Body of pancreas (tissue), 4 donors: ENCODE measurements around the gene HYOU1. TPM values are rescaled to one million over a fixed set of nuclear protein-coding genes. Genes with fewer than 3 reads are reported as not detected.

ENCODE experiments used
- ATAC-seq: fragments of 150-250 bp; one replicate; pipeline ENCODE4 v1.9.1; 2016
- DNase-seq, 4 donors: peaks; one replicate each; pipeline ENCODE4 v3.0.0-alpha.2; 2019
- H3K27ac ChIP-seq, 4 donors: fragments of 200-600 bp; sonication (generic); 1 replicate in 3 of 4; 2 replicates in 1 of 4; pipeline versions ENCODE4 v1.5.1 to v1.6.1; 2016 to 2019; ENCODE audit warnings: mild to moderate bottlenecking in 1 of 4, mixed read lengths in 1 of 4, moderate library complexity in 1 of 4
- H3K27me3 ChIP-seq, 2 donors: fragments of 200-600 bp; sonication (generic); one replicate each; pipeline ENCODE4 v1.6.0; 2016; ENCODE audit warnings: mild to moderate bottlenecking in 1 of 2
- H3K36me3 ChIP-seq, 2 donors: fragments of 200-600 bp; sonication (generic); replicated peaks in 1 of 2; 2 replicates each; pipeline ENCODE4 v1.5.1; 2016; ENCODE audit warnings: low read depth in 2 of 2; ENCODE audit not compliant: insufficient read depth in 1 of 2
- H3K4me1 ChIP-seq: fragments of 200-600 bp; sonication (generic); one replicate; pipeline ENCODE4 v1.6.0; 2016
- H3K4me3 ChIP-seq, 2 donors: fragments of 200-600 bp; sonication (generic); 1 replicate in 1 of 2; 2 replicates in 1 of 2; pipeline ENCODE4 v1.5.1; 2016 to 2019
- H3K9me3 ChIP-seq, 3 donors: fragments of 200-600 bp; sonication (generic); 1 replicate in 2 of 3; 2 replicates in 1 of 3; pipeline ENCODE4 v1.5.1; 2016
- CTCF ChIP-seq, 7 experiments: fragments of 450-650 bp in 4 of 7; fragments of 200-600 bp in 3 of 7; sonication (generic) in 3 of 7; IDR thresholded peaks; one replicate each; pipeline ENCODE4 v1.5.1; 2016 to 2019; ENCODE audit warnings: antibody characterized with exemption in 7 of 7
- POLR2A ChIP-seq, 3 donors: fragments of 450-650 bp; IDR thresholded peaks; one replicate each; pipeline ENCODE4 v1.6.1; 2016; ENCODE audit warnings: antibody characterized with exemption in 3 of 3, mild to moderate bottlenecking in 2 of 3
- WGBS, 2 donors: methylation state at CpG; one replicate each; pipeline ENCODE4 v1.1.5; 2017; 5-methylcytosine and 5-hydroxymethylcytosine counted together
- intact Hi-C: fragments of 100-400 bp; cut with DNase I; formaldehyde crosslinking; loops from one replicate; pipeline ENCODE4 v1.15.1; 2023
- total RNA-seq, 2 donors: library from RNA; depleted of rRNA; stranded (reverse); fragments of >200 nt; gene quantifications; one replicate each; pipeline ENCODE4 v1.1.0, GENCODE V29; 2016

The HYOU1 gene
- total RNA-seq, 2 donors from 2014 or later = 121 to 218 TPM

DNA sequence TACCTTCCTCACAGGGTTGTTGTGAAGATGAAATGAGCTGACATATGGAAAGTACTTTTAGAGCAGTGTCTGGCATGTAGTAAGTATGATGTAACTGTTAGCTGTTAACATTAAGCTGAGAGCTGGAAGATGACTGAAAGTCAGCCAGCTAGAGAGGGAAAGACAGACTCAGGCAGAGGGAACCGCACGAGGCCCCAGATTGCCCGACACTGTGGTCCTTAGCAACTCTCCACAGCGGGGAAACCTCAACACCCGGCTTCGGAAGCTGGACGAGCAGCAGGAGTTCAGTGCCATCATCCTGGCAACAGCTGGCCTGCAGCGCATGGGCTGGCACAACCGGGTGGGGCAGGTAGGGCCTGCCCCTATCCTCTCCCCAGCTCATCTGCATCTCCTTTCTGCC lies 34.2 kb upstream of the HYOU1 start:
- ATAC-seq = no peak
- Histone ChIP-seq H3K27ac (no peak overlapping the region), H3K27me3 (no peaks in the 10 kb centered on the region), H3K36me3 (no peaks in the 10 kb centered on the region), H3K9me3 (no peaks in the 10 kb centered on the region), H3K4me3 (no peak overlapping the region), H3K4me1 (peaks cover 31% of the 10 kb centered on the region)
- WGBS, 2 donors = 82 to 88% methylated on average over 9 of the region's 9 CpGs
- intact Hi-C loops = no loop called here
- TF ChIP-seq CTCF (IDR thresholded peaks at IDR 0.05) (no peak), POLR2A (IDR thresholded peaks at IDR 0.05) (no peak)
- DNase-seq = no peak

DNA sequence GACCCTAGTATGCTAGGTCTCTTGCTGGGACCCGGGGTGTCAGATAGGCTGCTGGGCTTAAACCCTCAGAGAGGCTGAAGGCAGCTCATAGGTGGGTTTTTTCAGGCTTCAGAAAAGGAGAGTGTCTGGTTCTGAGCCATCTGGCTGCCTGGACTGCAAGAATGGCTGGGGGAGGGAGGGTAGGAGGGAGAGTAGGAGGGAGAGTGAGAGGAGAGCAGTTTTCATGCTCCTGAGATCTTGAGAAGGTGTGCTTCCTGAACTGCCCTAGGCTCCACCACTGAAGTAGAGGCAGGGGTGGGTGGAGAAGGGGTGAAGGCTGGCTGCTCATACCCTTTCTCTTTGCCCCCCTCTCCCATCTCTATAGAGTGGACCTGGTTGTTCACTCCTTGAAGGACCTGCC lies 32.3 kb upstream of the HYOU1 start:
- Histone ChIP-seq H3K4me3 (no peak overlapping the region), H3K27me3 (no peaks in the 10 kb centered on the region), H3K36me3 (no peaks in the 10 kb centered on the region), H3K4me1 (peaks cover 37% of the 10 kb centered on the region), H3K9me3 (no peaks in the 10 kb centered on the region), H3K27ac (no peak overlapping the region)
- no peak for TF ChIP-seq CTCF (IDR thresholded peaks at IDR 0.05)
- no peak for TF ChIP-seq POLR2A (IDR thresholded peaks at IDR 0.05)
- 83 to 100% methylated on average over 1 of the region's 1 CpG for WGBS, 2 donors
- DNase-seq (no peak), ATAC-seq (no peak)
- intact Hi-C loops = no loop called here

DNA sequence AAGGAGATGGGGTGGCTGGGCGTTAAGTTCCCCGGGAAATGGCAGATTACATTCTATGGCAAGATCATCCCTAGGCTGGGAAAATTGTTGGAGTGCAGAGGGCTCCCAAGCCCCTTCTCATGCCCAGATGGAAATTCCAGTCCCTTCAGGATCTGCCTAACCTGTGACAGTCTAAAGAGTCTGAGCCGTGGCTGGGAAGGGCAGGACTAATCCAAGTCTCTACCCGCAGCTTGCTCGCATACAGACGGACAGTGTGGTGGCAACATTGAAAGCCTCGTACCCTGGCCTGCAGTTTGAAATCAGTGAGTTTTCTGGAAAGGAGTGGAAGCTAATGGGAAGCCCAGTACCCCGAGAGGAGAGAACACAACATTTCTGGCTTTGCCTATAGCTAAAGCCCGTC lies 31.4 kb upstream of the HYOU1 start:
- no peak overlapping the region for H3K27ac ChIP-seq
- intact Hi-C loops = no loop called here
- H3K4me3 ChIP-seq = no peak overlapping the region
- ATAC-seq = no peak
- WGBS, 2 donors = 90 to 91% methylated on average over 9 of the region's 9 CpGs
- H3K27me3 ChIP-seq = no peaks in the 10 kb centered on the region
- H3K4me1 ChIP-seq = peaks cover 32% of the 10 kb centered on the region
- TF ChIP-seq CTCF (IDR thresholded peaks at IDR 0.05) (no peak), POLR2A (IDR thresholded peaks at IDR 0.05) (no peak)
- H3K36me3 ChIP-seq = no peaks in the 10 kb centered on the region
- DNase-seq = no peak
- H3K9me3 ChIP-seq = no peaks in the 10 kb centered on the region

DNA sequence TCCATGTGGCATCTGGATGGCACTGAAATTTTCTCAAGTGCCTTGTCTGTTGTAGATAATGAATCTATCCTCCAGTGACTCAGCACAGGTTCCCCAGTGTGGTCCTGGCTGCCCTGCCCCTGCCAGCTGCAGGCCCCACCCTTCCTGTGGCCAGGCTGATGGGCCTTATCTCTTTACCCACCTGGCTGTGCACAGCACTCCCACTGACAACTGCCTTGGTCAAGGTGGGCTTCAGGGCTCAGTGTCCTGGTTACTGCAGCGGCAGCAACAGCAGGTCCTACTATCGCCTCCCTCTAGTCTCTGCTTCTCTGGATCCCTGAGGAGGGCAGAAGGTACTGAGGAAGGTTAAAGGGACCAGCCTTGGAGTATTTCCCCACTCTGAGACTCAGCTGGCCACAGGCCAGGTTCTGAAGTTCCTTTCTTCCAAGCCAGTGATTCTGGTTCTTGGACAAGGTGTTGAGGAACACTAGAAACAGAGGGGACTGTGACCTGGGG lies 30.8 kb upstream of the HYOU1 start:
- ATAC-seq (no peak), DNase-seq (no peak)
- H3K4me3 ChIP-seq = no peak overlapping the region
- intact Hi-C loops = no loop called here
- no peak for TF ChIP-seq CTCF (IDR thresholded peaks at IDR 0.05)
- no peak for TF ChIP-seq POLR2A (IDR thresholded peaks at IDR 0.05)
- no peak overlapping the region for H3K27ac ChIP-seq
- H3K36me3 ChIP-seq = no peaks in the 10 kb centered on the region
- WGBS, 2 donors = 82 to 100% methylated on average over 1 to 2 of the region's 2 CpGs
- peaks cover 25% of the 10 kb centered on the region for H3K4me1 ChIP-seq
- no peaks in the 10 kb centered on the region for H3K9me3 ChIP-seq
- H3K27me3 ChIP-seq = no peaks in the 10 kb centered on the region

DNA sequence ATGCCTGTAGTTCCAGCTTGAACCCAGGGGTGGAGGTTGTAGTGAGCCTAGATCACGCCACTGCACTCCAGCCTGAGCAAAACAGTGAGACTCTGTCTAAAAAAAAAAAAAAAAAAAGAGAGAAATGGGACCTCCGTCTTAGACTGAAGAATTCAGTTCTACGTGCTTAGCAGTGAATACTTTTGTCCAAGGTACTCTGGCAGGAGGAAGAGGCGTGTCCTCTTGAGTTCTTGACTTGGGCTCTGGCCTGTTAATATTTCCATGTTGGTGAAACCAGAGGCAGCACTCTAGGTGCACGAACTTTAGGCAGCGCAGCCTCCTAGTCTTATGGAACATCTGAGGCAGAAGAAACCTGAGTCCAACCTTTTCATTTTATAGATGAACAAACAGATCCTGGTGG lies 30.1 kb upstream of the HYOU1 start:
- ATAC-seq (no peak), DNase-seq (no peak)
- 77 to 86% methylated on average over 6 of the region's 6 CpGs for WGBS, 2 donors
- Histone ChIP-seq H3K4me3 (no peak overlapping the region), H3K27me3 (no peaks in the 10 kb centered on the region), H3K9me3 (no peaks in the 10 kb centered on the region), H3K4me1 (peaks cover 22% of the 10 kb centered on the region), H3K36me3 (peaks cover 0 to 3% of the 10 kb centered on the region in 2 donors), H3K27ac (no peak overlapping the region)
- intact Hi-C loops = no loop called here
- no peak for TF ChIP-seq POLR2A (IDR thresholded peaks at IDR 0.05)
- TF ChIP-seq CTCF (IDR thresholded peaks at IDR 0.05) = no peak
